Testis (tissue), 3 donors: Measurements from ENCODE around the gene SSRP1. TPM values are rescaled to one million over a fixed set of nuclear protein-coding genes. Genes with fewer than 3 reads are reported as not detected.

Experiments used
- DNase-seq: peaks from one replicate; pipeline ENCODE4 v3.0.0-alpha.2; 2019
- H3K27ac ChIP-seq, 2 donors: fragments of 200-600 bp; sonication (generic); one replicate each; pipeline ENCODE4 v1.5.1; 2019
- H3K27me3 ChIP-seq: fragments of 200-600 bp; sonication (generic); one replicate; pipeline ENCODE4 v1.5.1; 2019
- H3K36me3 ChIP-seq: fragments of 200-600 bp; sonication (generic); one replicate; pipeline ENCODE4 v1.5.1; 2017; ENCODE audit warnings: low read depth; ENCODE audit errors: missing control alignments
- H3K4me1 ChIP-seq: fragments of 200-600 bp; sonication (generic); one replicate; pipeline ENCODE4 v1.5.1; 2019
- H3K4me3 ChIP-seq, 2 donors: fragments of 200-600 bp; sonication (generic); one replicate each; pipeline ENCODE4 v1.5.1; 2017 to 2019
- H3K9me3 ChIP-seq: fragments of 200-600 bp; sonication (generic); one replicate; pipeline ENCODE4 v1.5.1; 2017
- CTCF ChIP-seq, 3 experiments: fragments of 450-650 bp in 2 of 3; fragments of 200-600 bp in 1 of 3; sonication (generic) in 1 of 3; IDR thresholded peaks; one replicate each; pipeline ENCODE4 v1.5.1; 2016 to 2019; ENCODE audit warnings: antibody characterized with exemption in 3 of 3, mild to moderate bottlenecking in 2 of 3, moderate library complexity in 1 of 3
- POLR2A ChIP-seq: fragments of 450-650 bp; IDR thresholded peaks from one replicate; pipeline ENCODE4 v1.6.1; 2017; ENCODE audit warnings: antibody characterized with exemption, mild to moderate bottlenecking, moderate library complexity
- WGBS, 2 donors: methylation state at CpG; one replicate each; pipeline ENCODE4 v1.1.5; 2018; 5-methylcytosine and 5-hydroxymethylcytosine counted together
- intact Hi-C: fragments of 100-400 bp; cut with DNase I; formaldehyde crosslinking; loops from one replicate; pipeline ENCODE4 v1.15.1; 2023; ENCODE audit warnings: low total_unique reads
- polyA plus RNA-seq: library from polyadenylated mRNA; stranded (reverse); fragments of 350-450 nt; fragmentation: Illumina TruSeq; extraction: RNeasy Lipid Tissue Mini Kit (QIAGEN cat#74804); gene quantifications from one replicate; pipeline ENCODE4 v1.2.3, GENCODE V29; 2014; ENCODE audit warnings: low read depth, low replicate concordance; ENCODE audit not compliant: insufficient read depth
- total RNA-seq, 2 donors: library from RNA; depleted of rRNA; stranded (reverse); fragments of >200 nt; gene quantifications; one replicate each; pipeline ENCODE4 v1.2.3, GENCODE V29; 2016

Gene SSRP1
- total and polyA plus RNA-seq, 3 donors from 2014 or later, result 89.1 to 111 (median 104) TPM

- no peaks in the 10 kb centered on the region for H3K36me3 ChIP-seq
- no peaks in the 10 kb centered on the region for H3K9me3 ChIP-seq
- H3K27me3 ChIP-seq, result no peaks in the 10 kb centered on the region
- peaks cover 20% of the 10 kb centered on the region for H3K4me1 ChIP-seq
- no peak for DNase-seq
- intact Hi-C loops, result no loop called here
- 97 to 98% methylated on average over 4 to 5 of the region's 5 CpGs for WGBS, 2 donors
- no peak overlapping the region for H3K4me3 ChIP-seq
- no peak for TF ChIP-seq CTCF (IDR thresholded peaks at IDR 0.05)
- no peak for TF ChIP-seq POLR2A
- H3K27ac ChIP-seq, result no peak overlapping the region
Measured at GRCh38 chr11:57327721-57328120, 8.0 kb downstream of the SSRP1 start.

GRCh38 chr11:57325735-57326048 is 10.0 kb downstream of the SSRP1 start:
- peak; percentile 70 for DNase-seq
- H3K36me3 ChIP-seq, result no peaks in the 10 kb centered on the region
- intact Hi-C loops, result no loop called here
- H3K4me1 ChIP-seq, result peaks cover 33% of the 10 kb centered on the region
- TF ChIP-seq POLR2A (no peak), CTCF (IDR thresholded peaks at IDR 0.05) (no peak)
- peak overlapping the region; percentile 73 to 98 for H3K27ac ChIP-seq
- peak overlapping the region; percentile 88 to 90 for H3K4me3 ChIP-seq
- WGBS, 2 donors, result 0 to 1% methylated on average over 6 of the region's 6 CpGs
- H3K27me3 ChIP-seq, result no peaks in the 10 kb centered on the region
- H3K9me3 ChIP-seq, result no peaks in the 10 kb centered on the region

GRCh38 chr11:57324886-57325734 is 10.6 kb downstream of the SSRP1 start, which contains the start of gene TNKS1BP1:
TNKS1BP1 (minus strand) TSS chr11:57324952; CDS start chr11:57321885, 3,067 bp downstream.
- peak; percentile 98 for DNase-seq
- H3K27ac ChIP-seq, result peak within 1 kb of the TSS; percentile 84 to 98
- 0 to 2% methylated on average over 24 to 33 of the region's 61 CpGs for WGBS, 2 donors
- no peaks in the 10 kb centered on the region for H3K36me3 ChIP-seq
- peak within 1 kb of the TSS; percentile 88 to 90 for H3K4me3 ChIP-seq
- intact Hi-C loops, result no loop called here
- TF ChIP-seq POLR2A (peak; percentile 11), CTCF (IDR thresholded peaks at IDR 0.05) (peak in 1 of 3 experiments; percentile 3)
- H3K9me3 ChIP-seq, result no peaks in the 10 kb centered on the region
- peaks cover 39% of the 10 kb centered on the region for H3K4me1 ChIP-seq
- no peaks in the 10 kb centered on the region for H3K27me3 ChIP-seq

- 2% methylated on average over 15 to 46 of the region's 64 CpGs for WGBS, 2 donors
- TF ChIP-seq CTCF (IDR thresholded peaks at IDR 0.05) (no peak), POLR2A (no peak)
- H3K27me3 ChIP-seq, result no peaks in the 10 kb centered on the region
- intact Hi-C loops, result no loop called here
- H3K4me3 ChIP-seq, result peak overlapping the region; percentile 88 to 90
- peak overlapping the region; percentile 84 to 98 for H3K27ac ChIP-seq
- peaks cover 40% of the 10 kb centered on the region for H3K4me1 ChIP-seq
- no peaks in the 10 kb centered on the region for H3K9me3 ChIP-seq
- peak; percentile 43 for DNase-seq
- H3K36me3 ChIP-seq, result no peaks in the 10 kb centered on the region
Measured at GRCh38 chr11:57324154-57324885, 11.4 kb downstream of the SSRP1 start.
